ENCODE results near the gene ISCU.

- no peak for TF ChIP-seq POLR2A (IDR thresholded peaks at IDR 0.05)
- TF ChIP-seq CTCF (IDR thresholded peaks at IDR 0.05) = no peak
Measured at GRCh38 chr12:108561852-108562347, 496 bp upstream of the ISCU start.

All from thyroid gland (tissue), 4 donors.